ENCODE data around the gene BBS10.
"Not testable (repeated sequence)": the region's sequence is repeated elsewhere in the genome, so short reads cannot be mapped to it uniquely, and the experiment has no call there.

BBS10 gene

GRCh38 chr12:76348079-76348901 lies at the start of gene BBS10:
BBS10 (minus strand) TSS chr12:76348415; CDS start chr12:76348358, 57 bp downstream.
- peak; percentile 78 for DNase-seq

GRCh38 chr12:76391461-76391860 lies 43.2 kb upstream of the BBS10 start:
- DNase-seq: no peak

GRCh38 chr12:76387614-76388013 lies 39.4 kb upstream of the BBS10 start:
- DNase-seq: no peak

GRCh38 chr12:76384560-76384959 lies 36.3 kb upstream of the BBS10 start:
- no peak for DNase-seq

- no peak for DNase-seq
Observed at GRCh38 chr12:76383988-76384387, 35.8 kb upstream of the BBS10 start.

- no peak for DNase-seq
Observed at GRCh38 chr12:76379261-76379660, 31.0 kb upstream of the BBS10 start.

GRCh38 chr12:76376876-76377275 lies 28.7 kb upstream of the BBS10 start:
- DNase-seq: not testable (repeated sequence)

GRCh38 chr12:76375939-76376338 lies 27.7 kb upstream of the BBS10 start:
- DNase-seq: no peak

GRCh38 chr12:76375470-76375869 lies 27.3 kb upstream of the BBS10 start:
- no peak for DNase-seq

- DNase-seq: no peak
Observed at GRCh38 chr12:76374386-76375020, 26.3 kb upstream of the BBS10 start.

GRCh38 chr12:76368230-76368629 lies 20.0 kb upstream of the BBS10 start:
- DNase-seq: no peak

GRCh38 chr12:76366163-76366562 lies 17.9 kb upstream of the BBS10 start:
- DNase-seq: no peak

- not testable (repeated sequence) for DNase-seq
Observed at GRCh38 chr12:76364131-76364530, 15.9 kb upstream of the BBS10 start.

GRCh38 chr12:76360316-76360715 lies 12.1 kb upstream of the BBS10 start:
- DNase-seq: no peak

GRCh38 chr12:76356071-76356470 lies 7.9 kb upstream of the BBS10 start:
- no peak for DNase-seq

- DNase-seq: no peak
Observed at GRCh38 chr12:76346798-76347420, 1.3 kb downstream of the BBS10 start.

- DNase-seq: no peak
Observed at GRCh38 chr12:76346236-76346635, 2.0 kb downstream of the BBS10 start.

GRCh38 chr12:76345569-76345968 lies 2.6 kb downstream of the BBS10 start:
- no peak for DNase-seq

GRCh38 chr12:76341436-76342030 lies 6.7 kb downstream of the BBS10 start:
- DNase-seq: no peak

GRCh38 chr12:76340680-76341435 lies 7.4 kb downstream of the BBS10 start:
- DNase-seq: no peak

- DNase-seq: no peak
Observed at GRCh38 chr12:76337583-76337982, 10.6 kb downstream of the BBS10 start.

GRCh38 chr12:76332606-76333005 lies 15.6 kb downstream of the BBS10 start:
- no peak for DNase-seq

GRCh38 chr12:76329606-76330005 lies 18.6 kb downstream of the BBS10 start:
- DNase-seq: no peak

All from NCI-H187 treated with DMSO at 0.1 percent for 48 hours (cell line).